HuH-7.5 (cell line): Measurements from ENCODE around the gene OLA1.
A peak's percentile ranks its signal among the peaks of the same experiment; 100 is the strongest.
"Not testable (repeated sequence)": the region's sequence is repeated elsewhere in the genome, so short reads cannot be mapped to it uniquely, and the experiment has no call there.

Source experiments
- DNase-seq: peaks from one replicate; pipeline ENCODE4 v3.0.0; 2011; ENCODE audit warnings: low spot score

The OLA1 gene

DNA sequence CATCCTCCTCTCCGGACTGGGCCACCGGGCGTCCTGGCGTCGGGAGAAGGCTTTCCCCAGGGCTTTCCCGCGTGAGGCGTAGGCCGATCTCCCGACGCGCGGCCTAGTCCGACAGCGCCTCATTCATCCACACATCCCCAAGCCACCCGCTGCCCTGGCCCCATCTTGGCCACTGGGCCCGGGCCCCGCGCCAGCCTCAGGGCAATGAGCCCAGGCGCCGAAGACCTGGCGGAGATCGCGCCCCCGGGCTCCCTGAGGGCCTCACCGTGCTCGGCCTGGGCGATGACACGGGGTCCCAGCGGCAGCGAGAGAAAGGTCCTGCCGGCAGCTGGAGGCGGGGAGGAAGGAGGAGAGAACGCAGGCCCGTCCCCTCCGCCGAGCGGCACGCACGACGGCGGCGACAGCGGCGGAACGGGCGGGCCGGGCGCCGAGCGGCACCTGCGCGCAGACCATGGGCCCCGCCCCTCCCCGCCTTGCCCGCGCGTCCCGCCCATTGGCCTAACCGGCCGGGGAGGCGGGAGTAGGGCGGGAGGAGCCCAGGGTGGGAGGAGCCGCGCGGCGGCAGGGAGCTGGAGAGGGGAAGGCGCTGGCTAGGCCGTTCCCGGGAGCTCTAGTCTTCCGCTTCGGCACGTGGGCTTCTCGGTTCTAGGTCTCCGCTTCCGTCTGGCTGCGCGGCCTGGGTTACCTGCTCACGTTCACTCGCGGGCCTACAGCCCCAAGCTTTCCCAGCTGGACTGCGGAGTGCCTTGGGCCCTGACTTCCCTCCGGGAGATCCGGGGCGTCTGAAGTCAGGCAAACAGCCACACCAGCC lies at the start of gene OLA1:
OLA1 (minus strand) TSS at position 346 of the 811 bp plus-strand sequence. CDS start 1,717 bp downstream, outside the sequence.
- DNase-seq, result peak; percentile 91

DNA sequence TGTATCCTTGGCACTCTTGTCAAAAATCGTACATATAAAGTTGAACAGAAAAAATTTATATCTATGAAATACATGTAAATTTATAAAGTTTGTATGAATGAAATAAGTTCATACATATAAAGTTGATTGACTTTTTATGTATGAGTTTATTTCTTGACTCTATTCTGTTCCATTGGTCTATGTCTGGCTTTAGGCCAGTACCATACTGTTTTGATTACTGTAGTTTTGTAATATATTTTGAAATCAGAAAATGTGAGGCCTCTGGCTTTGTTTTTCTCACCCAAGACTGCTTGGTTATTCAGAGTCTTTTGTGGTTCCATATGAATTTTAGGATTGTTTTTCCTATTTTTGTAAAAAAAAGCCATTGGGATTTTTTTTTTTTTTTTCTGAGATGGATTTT lies 44.6 kb upstream of the OLA1 start:
- DNase-seq, result no peak

DNA sequence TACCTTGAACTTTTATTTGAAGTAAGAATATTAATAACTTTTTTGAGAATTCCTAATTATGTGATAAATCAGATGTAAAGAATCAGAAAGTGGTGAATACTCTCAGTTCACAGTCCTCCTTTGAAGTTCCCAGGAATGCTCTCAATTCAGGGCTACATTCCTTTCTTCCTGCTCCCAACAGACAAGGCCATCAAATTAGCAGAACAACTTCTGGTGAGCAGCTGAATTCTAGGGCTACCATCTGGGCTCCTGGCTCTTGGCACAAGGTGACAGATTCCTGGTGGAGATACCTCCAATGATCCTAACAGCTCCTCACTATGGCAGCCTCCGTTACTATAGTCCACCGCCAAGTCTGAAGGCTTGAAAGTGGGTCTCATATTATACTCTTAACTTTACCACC lies 37.8 kb upstream of the OLA1 start:
- DNase-seq, result no peak

DNA sequence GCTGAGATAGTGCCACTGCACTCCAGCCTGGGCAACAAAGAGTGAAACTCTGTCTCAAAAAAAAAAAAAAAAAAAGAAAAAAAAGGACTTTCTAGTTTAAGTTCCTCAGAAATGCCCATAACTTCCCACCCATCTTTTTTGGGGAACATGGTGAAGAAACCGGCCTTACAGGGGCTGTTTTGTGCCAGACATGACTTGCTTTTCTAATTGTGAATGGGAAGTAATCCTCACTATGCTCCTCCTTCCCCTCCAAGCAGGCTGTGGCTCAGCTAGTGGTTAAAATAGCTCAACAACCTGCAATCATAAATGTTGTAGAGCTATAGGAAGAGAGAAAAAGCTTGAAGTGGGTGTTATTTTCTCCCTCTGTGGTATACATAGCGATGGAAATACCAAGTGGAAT lies 34.1 kb upstream of the OLA1 start:
- DNase-seq, result no peak

DNA sequence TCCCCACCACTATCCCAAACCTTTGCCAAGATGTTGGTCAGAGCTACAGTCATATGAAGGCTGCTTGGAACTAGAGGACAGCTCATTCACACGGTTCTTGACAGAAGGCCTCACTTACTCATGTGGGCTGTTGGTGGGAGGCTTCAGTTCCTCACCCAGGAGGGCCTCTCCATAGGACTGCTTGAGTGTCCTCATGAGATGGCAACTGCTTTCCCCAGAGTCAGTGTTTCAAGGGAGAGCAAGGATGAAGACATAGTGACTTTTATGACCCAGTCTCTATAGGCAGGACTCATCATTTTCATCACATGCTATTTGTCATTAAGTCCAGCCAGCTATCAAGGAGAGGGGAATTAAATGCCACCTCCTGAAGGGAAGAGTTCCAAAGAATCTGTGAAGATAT lies 33.4 kb upstream of the OLA1 start:
- no peak for DNase-seq

DNA sequence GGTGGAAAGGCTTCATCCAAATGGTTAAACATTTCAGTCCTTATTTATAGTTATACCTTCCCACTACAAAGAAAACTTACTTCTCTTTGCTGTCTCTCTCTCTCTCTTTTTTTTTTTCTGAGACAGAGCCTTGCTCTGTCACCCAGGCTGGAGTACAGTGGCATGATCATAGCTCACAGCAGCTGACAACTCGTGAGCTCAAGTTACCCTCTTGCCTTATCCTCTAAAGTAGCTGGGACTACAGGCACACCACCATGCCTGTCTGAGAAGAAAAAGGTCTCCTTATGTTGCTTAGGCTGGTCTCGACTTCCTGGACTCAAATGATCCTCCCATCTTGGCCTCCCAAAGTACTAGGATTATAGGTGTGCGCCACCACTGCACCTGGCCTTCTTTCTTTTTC lies 32.3 kb upstream of the OLA1 start:
- no peak for DNase-seq

DNA sequence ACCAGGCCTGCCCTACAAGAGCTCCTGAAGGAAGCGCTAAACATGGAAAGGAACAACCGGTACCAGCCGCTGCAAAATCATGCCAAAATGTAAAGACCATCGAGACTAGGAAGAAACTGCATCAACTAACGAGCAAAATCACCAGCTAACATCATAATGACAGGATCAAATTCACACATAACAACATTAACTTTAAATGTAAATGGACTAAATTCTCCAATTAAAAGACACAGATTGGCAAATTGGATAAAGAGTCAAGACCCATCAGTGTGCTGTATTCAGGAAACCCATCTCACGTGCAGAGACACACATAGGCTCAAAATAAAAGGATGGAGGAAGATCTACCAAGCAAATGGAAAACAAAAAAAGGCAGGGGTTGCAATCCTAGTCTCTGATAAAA lies 21.9 kb upstream of the OLA1 start:
- DNase-seq, result not testable (repeated sequence)

DNA sequence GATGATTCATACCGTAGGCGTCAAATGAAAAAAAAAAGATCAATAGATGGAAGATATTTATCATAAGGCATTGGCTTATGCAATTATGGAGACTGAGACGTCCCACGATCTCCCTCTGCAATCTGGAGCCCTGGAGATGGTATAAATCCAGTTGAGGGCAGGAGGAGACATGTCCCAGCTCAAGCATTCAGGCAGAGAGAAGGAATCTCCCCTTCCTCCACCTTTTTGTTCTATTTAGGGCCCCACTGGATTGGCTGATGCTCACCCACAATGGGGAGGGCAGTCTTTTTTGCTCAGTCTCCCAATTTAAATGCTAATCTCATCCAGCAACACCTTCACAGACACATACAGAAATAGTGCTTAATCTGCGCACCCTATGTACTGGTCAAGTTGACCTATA lies 18.0 kb upstream of the OLA1 start:
- DNase-seq, result no peak

DNA sequence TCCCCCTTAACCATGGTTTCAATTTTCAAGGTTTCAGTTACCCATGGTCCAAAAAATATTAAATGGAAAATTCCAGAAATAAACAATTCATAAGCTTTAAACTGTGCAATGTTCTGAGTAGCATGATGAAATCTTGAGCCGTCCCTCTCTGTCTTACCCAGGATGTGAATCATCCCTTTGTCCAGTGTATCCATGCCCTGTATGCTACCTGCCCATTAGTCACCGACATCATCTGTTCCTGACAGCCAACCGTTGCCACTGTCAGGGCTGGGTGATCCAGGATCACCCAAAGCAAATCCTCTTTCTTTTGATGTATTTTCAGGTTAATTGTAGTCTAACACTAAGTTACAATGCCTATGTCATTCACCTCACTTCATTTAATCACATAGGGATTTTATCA lies 15.7 kb upstream of the OLA1 start:
- no peak for DNase-seq

DNA sequence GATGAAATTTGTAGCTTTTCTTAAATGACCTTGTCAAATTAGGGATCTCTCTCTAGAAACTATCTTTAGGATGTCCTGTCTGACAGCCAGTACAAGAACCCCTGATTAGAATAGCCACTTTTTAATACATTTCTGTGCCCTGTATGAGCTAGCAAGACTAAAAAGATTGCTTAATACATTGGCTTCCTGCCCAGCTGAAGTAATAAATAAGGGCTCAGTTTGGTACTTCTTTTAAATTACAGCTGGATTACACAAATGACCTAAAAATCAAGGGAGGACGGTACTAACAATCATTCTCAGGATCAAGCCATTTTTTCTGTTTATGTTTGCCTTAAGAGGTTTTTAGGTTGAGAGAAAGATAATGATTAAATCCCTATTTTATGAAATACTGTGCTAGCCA lies 11.6 kb upstream of the OLA1 start:
- no peak for DNase-seq

DNA sequence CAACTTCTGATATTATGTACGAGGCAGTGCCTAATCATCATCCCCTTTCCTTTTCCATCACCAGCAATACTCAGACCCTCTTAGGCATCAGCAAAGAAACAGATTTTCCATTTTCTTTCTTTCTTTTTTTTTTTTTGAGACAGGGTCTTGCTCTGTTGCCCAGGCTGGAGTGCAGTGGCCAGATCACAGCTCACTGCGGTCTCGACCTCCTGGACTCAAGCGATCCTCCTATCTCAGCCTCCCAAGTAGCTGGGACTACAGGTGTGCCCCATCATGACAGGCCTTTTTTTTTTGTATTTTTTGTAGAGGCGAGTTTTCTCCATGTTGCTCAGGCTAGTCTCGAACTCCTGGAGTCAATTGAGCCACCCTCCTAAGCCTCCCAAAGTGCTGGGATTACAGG lies 5.9 kb upstream of the OLA1 start:
- DNase-seq, result no peak

DNA sequence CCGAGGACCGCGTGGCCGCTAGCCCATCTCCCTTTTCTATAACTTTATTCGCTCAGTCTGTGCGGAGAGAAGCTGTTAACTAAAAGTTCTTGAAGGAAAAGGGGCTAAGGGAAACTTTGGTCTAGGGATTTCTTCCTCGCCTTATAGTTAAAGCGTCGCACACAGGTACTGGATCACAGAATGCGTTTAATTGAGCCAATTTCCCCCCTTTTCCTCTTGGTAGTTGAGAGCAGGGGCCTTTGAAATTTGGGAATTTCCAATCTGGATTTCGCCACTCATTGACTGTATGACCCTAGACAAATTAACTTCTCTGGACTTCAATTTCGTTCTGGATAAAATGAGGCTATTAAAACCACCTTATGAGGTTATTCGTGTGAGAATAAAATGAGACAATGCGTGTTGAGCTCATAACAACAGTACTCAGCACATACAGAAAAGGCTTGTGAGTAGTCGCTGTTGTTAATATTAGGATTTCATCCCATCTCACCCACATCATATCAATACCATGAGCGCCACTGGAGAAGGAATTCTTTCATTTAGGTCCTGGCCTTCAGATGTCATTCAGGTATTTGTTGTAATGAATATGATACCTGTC lies 763 bp upstream of the OLA1 start:
- no peak for DNase-seq

DNA sequence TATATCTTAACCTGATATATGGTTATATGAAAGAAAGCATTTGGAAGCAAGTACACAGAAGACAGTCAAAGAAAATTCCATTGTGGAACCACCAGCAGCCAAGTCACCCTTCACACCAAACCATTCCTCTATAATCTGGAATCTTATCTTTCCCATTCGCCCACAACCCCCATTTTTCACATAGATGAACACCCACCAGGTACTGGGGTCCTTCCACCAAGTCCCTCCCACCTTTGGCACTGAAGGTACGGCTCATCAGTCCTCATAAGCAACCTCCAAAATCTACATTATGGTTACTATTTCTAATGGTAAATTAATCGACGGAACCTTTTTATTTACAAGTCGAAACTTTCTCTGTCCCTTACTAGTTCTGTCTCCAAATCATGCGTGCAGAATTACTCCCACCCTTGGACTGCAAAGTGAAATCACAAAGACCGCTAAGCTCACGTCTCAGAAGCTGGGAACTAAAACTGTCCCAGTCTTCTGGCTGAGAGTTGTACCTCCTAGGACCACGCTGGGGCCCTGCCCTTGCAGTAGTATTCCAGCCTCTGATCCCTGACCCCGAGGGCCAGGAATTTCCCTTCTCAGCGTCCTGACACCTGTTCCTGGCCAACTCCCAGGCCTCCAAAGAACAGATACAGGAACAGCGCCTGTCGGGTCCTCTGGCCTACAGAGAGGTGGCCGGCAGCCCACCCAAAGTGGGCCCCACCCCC lies 702 bp downstream of the OLA1 start:
- peak; percentile 47 for DNase-seq

DNA sequence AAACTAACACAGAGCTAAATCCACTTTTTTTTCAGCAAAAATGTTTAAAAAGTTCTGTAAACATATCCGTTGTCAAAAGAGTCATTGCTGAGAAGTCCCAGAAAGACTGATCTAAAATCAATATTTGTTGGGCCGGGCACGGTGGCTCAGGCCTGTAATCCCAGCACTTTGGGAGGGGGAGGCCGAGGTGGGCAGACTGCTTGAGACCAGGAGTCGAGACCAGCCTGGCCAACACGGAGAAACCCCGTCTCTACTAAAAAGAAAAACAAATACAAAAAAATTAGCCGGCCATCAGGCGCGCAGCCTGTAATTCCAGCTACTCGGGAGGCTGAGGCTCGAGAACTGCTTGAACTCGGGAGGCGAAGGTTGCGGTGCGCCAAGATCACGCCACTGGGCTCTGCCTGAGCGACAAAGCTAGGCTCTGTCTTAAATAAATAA lies 1.4 kb downstream of the OLA1 start:
- DNase-seq, result no peak

DNA sequence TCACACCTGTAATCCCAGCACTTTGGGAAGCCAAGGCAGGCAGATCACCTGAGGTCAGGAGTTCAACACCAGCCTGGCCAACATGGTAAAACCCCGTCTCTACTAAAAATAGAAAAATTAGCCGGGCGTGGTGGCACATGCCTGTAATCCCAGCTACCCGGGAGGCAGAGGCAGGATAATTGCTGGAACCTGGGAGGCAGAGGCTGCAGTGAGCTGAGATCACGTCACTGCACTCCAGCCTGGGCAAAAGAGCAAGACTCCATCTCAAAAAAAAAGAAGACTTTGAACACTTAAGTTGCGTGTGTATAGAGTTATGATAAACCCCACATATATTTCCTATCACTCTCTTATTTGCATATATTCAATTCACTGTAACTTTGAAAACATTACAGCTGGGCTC lies 2.7 kb downstream of the OLA1 start:
- DNase-seq, result not testable (repeated sequence)

DNA sequence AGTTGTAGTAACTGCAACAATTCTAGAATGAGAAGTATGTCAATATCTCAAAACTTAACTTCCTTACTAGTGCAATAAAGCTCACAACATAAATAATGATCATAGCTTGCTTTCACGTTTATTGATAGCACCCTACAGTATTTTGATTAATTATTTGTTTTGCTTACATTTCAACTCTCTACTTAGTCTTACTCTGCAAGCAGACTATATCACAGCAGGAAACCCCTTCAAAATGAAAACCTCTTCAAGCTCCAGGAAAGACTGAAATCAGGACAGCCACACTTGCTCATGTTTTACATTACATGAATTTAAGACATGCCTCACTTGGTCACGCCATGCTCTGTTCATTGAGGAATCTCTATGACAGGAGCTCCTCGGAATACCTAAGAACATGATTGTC lies 3.3 kb downstream of the OLA1 start:
- DNase-seq, result no peak

DNA sequence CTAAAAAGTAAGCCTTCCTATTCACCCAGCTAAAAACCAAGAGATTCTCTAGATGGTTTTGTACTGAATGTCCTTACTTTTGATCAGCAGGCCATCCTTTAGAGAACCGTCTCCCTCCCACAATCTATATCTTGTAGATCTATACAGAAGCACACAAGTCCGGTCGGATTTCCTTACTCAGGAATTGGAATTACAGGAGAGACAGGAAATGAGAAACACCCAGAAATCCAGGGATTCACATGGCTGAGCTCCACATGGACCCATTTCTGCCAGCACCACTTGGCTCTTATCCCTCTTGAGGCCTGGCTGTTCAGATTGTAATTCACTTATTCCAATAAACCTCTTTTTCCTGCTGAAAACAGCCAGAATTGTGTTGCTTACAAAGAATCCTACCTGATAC lies 4.5 kb downstream of the OLA1 start:
- DNase-seq, result no peak

DNA sequence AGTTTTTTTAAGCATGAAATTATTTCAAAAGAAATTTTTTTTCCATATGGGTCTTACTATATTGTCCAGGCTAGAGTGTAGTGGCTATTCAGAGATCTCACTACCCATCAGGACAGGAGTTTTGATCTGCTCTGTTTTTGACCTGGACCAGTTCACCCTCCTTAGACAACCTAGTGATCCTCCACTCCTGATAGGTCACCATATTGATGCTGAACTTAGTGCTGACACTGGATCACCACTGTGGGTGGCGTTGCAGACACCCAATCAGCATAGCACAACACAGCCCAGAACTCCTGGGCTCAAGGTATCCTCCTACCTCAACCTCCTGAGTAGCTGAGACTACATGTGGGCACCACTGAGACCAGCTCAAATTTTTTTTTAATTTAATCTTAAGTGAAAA lies 8.2 kb downstream of the OLA1 start:
- DNase-seq, result no peak

DNA sequence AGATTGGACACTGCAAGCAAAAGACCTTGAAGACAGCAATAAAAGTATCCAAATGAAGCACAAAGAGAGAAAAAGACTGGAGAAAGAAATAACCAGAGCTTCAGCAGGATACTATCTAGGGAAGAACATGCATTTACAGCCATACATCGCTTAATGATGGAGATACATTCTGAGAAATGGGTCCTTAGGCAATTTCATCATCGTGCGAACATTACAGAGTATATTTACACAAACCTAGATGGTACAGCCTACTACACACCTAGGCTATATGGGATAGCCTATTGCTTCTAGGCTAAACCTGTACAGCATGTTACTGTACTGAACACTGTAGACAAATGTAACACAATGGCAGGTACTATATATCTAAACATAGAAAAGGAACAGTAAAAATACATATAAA lies 11.9 kb downstream of the OLA1 start:
- no peak for DNase-seq

DNA sequence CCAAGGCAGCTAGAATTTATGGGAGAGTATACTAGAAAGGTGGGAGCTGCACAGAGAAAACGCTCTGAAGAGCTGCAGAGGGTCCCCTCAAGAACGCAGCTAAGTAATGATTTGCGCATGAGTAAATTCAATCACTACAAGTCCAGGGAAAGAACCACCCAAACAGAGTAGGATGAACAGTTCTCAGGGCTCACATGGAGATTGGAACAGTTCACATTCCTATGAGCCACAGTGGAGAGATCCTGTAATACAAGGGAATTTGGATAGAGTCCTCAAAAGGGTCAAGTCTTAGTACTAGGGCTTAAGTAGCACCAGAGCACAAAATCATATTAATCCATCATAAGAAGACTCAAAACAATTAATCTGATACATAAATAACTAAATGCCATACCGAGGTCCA lies 12.7 kb downstream of the OLA1 start:
- no peak for DNase-seq

DNA sequence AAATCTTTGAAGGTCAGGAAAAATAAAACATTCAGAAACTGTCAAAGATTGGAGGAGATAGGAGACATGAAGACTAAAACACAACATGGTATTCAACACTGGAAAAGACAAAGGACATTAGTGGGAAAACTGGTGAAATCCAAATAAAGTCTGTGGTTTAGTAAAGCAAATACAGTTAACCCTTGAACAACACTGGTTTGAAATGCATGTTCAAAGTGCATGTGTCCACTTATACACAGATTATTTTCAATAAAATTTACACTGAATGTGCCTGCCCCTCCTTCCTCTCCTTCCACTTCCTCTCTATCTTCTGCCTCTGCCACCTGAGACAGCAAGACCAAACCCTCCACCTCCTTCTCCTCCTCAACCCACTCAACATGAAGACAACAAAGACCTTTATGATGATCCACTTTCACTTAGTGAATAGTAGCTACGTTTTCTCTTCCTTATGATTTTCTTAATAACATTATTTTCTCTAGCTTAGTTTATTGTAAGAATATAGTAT lies 14.5 kb downstream of the OLA1 start:
- DNase-seq, result no peak

DNA sequence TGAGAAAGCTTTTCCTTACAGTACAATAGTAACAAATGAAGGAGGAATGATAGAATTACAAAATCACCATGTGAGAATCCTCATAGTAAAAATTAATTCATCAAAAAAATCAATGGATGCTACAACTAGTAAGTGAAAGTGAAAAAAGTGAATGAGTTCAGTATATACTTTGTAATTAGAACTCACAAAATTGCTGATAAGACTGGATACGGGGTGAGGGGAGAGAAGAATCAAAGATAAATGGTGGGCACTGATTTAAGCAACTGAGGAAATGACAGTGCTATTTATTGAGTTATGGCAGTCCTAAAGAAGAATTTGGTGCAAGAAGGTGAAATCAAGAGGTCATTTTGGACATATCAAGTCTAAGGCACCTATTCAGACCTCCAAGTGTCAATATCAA lies 20.6 kb downstream of the OLA1 start:
- no peak for DNase-seq

DNA sequence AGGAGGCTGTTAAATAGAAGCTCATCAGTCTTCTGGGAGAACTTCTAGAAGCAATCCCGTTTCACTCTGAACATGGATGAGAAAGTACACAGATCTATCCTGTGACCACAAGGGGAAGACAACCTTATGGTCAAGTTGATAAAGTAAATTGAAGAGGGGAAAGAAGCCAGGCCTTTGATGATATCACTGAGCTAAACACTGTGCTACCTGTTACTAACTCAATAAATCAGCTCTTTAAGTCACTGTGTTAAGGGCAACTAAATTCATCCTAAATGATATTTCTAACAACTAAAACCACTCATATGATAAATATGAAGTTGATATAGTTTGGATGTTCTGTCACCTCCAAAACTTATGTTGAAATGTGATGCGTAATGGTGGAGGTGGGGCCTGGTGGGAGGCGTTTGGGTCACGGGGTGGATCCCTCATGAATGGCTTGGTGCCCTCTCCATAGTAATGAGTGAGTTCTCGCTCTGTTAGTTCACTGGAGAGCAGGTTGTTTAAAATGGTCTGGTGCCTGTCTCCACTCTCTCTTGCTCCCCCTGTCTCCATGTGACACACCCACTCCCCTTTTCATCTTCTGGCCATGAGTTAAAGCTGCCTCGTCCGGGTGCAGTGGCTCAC lies 23.6 kb downstream of the OLA1 start:
- no peak for DNase-seq
